ENCODE results near the gene CPSF6. TPM values are rescaled to one million over a fixed set of nuclear protein-coding genes. Genes with fewer than 3 reads are reported as not detected.
"Not testable (repeated sequence)": the region's sequence is repeated elsewhere in the genome, so short reads cannot be mapped to it uniquely, and the experiment has no call there.

The CPSF6 gene
- polyA plus RNA-seq: 10 to 100 TPM; 20.7 to 21.4 TPM

GRCh38 chr12:69239352-69239921 is at the start of gene CPSF6:
TSS of gene CPSF6 (plus strand) at chr12:69239569. CDS start at chr12:69239647, 78 bp downstream.
- Histone ChIP-seq H3K4me3 (ENCODE audit: low read depth in 1 of 2, low read length in 2 of 2) (peak within 1 kb of the TSS; percentile 89 to 95), H3K36me3 (ENCODE audit: control insufficient read depth in 2 of 2, insufficient read depth in 2 of 2, low read length in 1 of 2) (no peaks in the 10 kb centered on the region), H3K27ac (ENCODE audit: low read depth in 2 of 2, low read length in 1 of 2) (peak within 1 kb of the TSS; percentile 95 to 99), H3K27me3 (ENCODE audit: control insufficient read depth in 1 of 2, insufficient read depth in 2 of 2, low read length in 2 of 2) (no peaks in the 10 kb centered on the region), H3K4me1 (ENCODE audit: control insufficient read depth in 2 of 2, insufficient read depth in 2 of 2, low read length in 1 of 2) (peaks cover 0 to 5% of the 10 kb centered on the region in 2 donors), H3K9me3 (ENCODE audit: control insufficient read depth in 2 of 2, insufficient read depth in 1 of 2, low read depth in 1 of 2, low read length in 1 of 2) (no peaks in the 10 kb centered on the region)
- 0% methylated on average over 35 to 75 of the region's 75 CpGs for WGBS, 2 donors

- no peaks in the 10 kb centered on the region for H3K27me3 ChIP-seq (ENCODE audit: control insufficient read depth in 1 of 2, insufficient read depth in 2 of 2, low read length in 2 of 2)
- no peak overlapping the region for H3K27ac ChIP-seq (ENCODE audit: low read depth in 2 of 2, low read length in 1 of 2)
- H3K36me3 ChIP-seq (ENCODE audit: control insufficient read depth in 2 of 2, insufficient read depth in 2 of 2, low read length in 1 of 2): no peaks in the 10 kb centered on the region
- H3K4me3 ChIP-seq (ENCODE audit: low read depth in 1 of 2, low read length in 2 of 2): no peak overlapping the region
- no peaks in the 10 kb centered on the region for H3K4me1 ChIP-seq (ENCODE audit: control insufficient read depth in 2 of 2, insufficient read depth in 2 of 2, low read length in 1 of 2)
- H3K9me3 ChIP-seq (ENCODE audit: control insufficient read depth in 2 of 2, insufficient read depth in 1 of 2, low read depth in 1 of 2, low read length in 1 of 2): peaks cover 3 to 9% of the 10 kb centered on the region in 2 donors
- WGBS, 2 donors: 63 to 64% methylated on average over 4 of the region's 4 CpGs
These were observed 42.8 kb upstream of the CPSF6 start for GRCh38 chr12:69196302-69197288.

GRCh38 chr12:69199976-69200375 is 39.4 kb upstream of the CPSF6 start:
- H3K27ac ChIP-seq (ENCODE audit: low read depth in 2 of 2, low read length in 1 of 2); H3K4me3 ChIP-seq (ENCODE audit: low read depth in 1 of 2, low read length in 2 of 2); H3K4me1 ChIP-seq (ENCODE audit: control insufficient read depth in 2 of 2, insufficient read depth in 2 of 2, low read length in 1 of 2); H3K36me3 ChIP-seq (ENCODE audit: control insufficient read depth in 2 of 2, insufficient read depth in 2 of 2, low read length in 1 of 2); H3K27me3 ChIP-seq (ENCODE audit: control insufficient read depth in 1 of 2, insufficient read depth in 2 of 2, low read length in 2 of 2): not testable (repeated sequence)
- peaks cover 3 to 11% of the 10 kb centered on the region in 2 donors for H3K9me3 ChIP-seq (ENCODE audit: control insufficient read depth in 2 of 2, insufficient read depth in 1 of 2, low read depth in 1 of 2, low read length in 1 of 2)
- 98 to 100% methylated on average over 1 of the region's 1 CpG for WGBS, 2 donors

GRCh38 chr12:69204191-69204590 is 35.2 kb upstream of the CPSF6 start:
- H3K27ac ChIP-seq (ENCODE audit: low read depth in 2 of 2, low read length in 1 of 2): no peak overlapping the region
- H3K4me3 ChIP-seq (ENCODE audit: low read depth in 1 of 2, low read length in 2 of 2): no peak overlapping the region
- no peaks in the 10 kb centered on the region for H3K36me3 ChIP-seq (ENCODE audit: control insufficient read depth in 2 of 2, insufficient read depth in 2 of 2, low read length in 1 of 2)
- 85 to 86% methylated on average over 4 of the region's 4 CpGs for WGBS, 2 donors
- H3K4me1 ChIP-seq (ENCODE audit: control insufficient read depth in 2 of 2, insufficient read depth in 2 of 2, low read length in 1 of 2): no peaks in the 10 kb centered on the region
- H3K27me3 ChIP-seq (ENCODE audit: control insufficient read depth in 1 of 2, insufficient read depth in 2 of 2, low read length in 2 of 2): no peaks in the 10 kb centered on the region
- H3K9me3 ChIP-seq (ENCODE audit: control insufficient read depth in 2 of 2, insufficient read depth in 1 of 2, low read depth in 1 of 2, low read length in 1 of 2): peaks cover 0 to 7% of the 10 kb centered on the region in 2 donors

DNA sequence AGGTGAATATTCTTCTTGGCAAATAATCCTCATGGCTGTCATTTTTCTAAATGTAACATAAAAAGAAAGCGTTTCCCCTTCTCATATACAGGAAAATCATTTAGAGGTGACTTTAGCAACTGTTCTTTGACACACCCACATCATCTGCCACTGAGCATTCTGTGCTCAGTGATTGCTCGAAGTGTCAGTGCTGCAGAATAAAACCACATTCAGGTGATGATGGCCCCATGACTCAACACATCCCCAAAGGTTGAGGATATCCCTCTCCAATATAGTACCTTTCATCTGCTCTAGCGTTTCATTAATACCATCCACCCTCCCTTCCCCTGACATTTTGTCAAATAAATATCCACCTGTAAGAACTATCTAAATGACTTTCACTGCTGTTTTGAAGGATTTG is 28.7 kb upstream of the CPSF6 start:
- WGBS, 2 donors: 79 to 85% methylated on average over 3 of the region's 3 CpGs

DNA sequence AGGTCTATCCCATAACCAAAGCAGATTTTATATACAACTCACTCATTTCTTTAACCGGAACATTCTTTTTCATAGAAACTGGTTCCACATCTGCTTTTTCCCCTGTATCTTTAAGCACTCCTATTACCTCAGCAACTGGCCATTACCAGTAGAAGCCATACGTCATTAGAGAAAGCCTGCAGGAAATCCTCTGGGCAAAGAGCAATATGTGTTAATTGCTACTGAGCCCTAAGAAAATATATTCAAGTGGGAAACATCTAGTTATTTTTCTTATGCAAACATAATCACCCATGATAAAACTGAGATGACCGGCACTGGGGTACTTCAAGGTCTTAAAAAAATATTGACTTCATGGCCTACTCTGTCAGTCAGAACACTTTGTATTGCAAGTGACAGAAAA is 28.2 kb upstream of the CPSF6 start:
- WGBS, 2 donors: 60 to 80% methylated on average over 3 of the region's 3 CpGs
- no peaks in the 10 kb centered on the region for H3K9me3 ChIP-seq (ENCODE audit: control insufficient read depth in 2 of 2, insufficient read depth in 1 of 2, low read depth in 1 of 2, low read length in 1 of 2)

More for the DNA sequence above, 28.7 kb upstream of the CPSF6 start:
- H3K4me3 ChIP-seq (ENCODE audit: low read depth in 1 of 2, low read length in 2 of 2): no peak overlapping the region
- no peak overlapping the region for H3K27ac ChIP-seq (ENCODE audit: low read depth in 2 of 2, low read length in 1 of 2)
- H3K9me3 ChIP-seq (ENCODE audit: control insufficient read depth in 2 of 2, insufficient read depth in 1 of 2, low read depth in 1 of 2, low read length in 1 of 2): no peaks in the 10 kb centered on the region
- H3K36me3 ChIP-seq (ENCODE audit: control insufficient read depth in 2 of 2, insufficient read depth in 2 of 2, low read length in 1 of 2): no peaks in the 10 kb centered on the region
- H3K27me3 ChIP-seq (ENCODE audit: control insufficient read depth in 1 of 2, insufficient read depth in 2 of 2, low read length in 2 of 2): no peaks in the 10 kb centered on the region
- H3K4me1 ChIP-seq (ENCODE audit: control insufficient read depth in 2 of 2, insufficient read depth in 2 of 2, low read length in 1 of 2): no peaks in the 10 kb centered on the region

DNA sequence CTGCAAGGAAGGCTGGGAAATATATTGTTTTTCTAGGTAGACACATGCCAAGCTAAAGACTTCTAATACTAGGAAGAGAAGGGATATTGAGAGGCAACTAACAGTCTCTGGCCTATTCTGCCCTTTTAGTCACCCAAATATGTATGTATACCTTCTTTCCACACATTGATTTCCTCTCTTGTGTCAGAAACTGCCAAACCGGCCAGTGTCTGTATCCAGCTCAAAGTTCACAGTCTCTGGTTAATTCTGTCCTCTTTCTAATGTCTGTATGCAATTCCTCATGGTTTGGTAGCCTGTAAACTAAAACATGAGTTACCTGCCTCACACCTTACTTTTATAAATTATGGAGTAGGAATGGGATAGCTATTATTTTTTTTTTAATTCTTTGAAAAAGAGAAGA is 25.2 kb upstream of the CPSF6 start:
- WGBS, 2 donors: 85% methylated on average over 1 of the region's 1 CpG
- Histone ChIP-seq H3K27me3 (ENCODE audit: control insufficient read depth in 1 of 2, insufficient read depth in 2 of 2, low read length in 2 of 2) (no peaks in the 10 kb centered on the region), H3K36me3 (ENCODE audit: control insufficient read depth in 2 of 2, insufficient read depth in 2 of 2, low read length in 1 of 2) (no peaks in the 10 kb centered on the region), H3K4me1 (ENCODE audit: control insufficient read depth in 2 of 2, insufficient read depth in 2 of 2, low read length in 1 of 2) (no peaks in the 10 kb centered on the region), H3K4me3 (ENCODE audit: low read depth in 1 of 2, low read length in 2 of 2) (no peak overlapping the region), H3K27ac (ENCODE audit: low read depth in 2 of 2, low read length in 1 of 2) (no peak overlapping the region), H3K9me3 (ENCODE audit: control insufficient read depth in 2 of 2, insufficient read depth in 1 of 2, low read depth in 1 of 2, low read length in 1 of 2) (no peaks in the 10 kb centered on the region)

More for the DNA sequence above, 28.2 kb upstream of the CPSF6 start:
- H3K27me3 ChIP-seq (ENCODE audit: control insufficient read depth in 1 of 2, insufficient read depth in 2 of 2, low read length in 2 of 2): no peaks in the 10 kb centered on the region
- H3K4me1 ChIP-seq (ENCODE audit: control insufficient read depth in 2 of 2, insufficient read depth in 2 of 2, low read length in 1 of 2): no peaks in the 10 kb centered on the region
- no peak overlapping the region for H3K27ac ChIP-seq (ENCODE audit: low read depth in 2 of 2, low read length in 1 of 2)
- H3K36me3 ChIP-seq (ENCODE audit: control insufficient read depth in 2 of 2, insufficient read depth in 2 of 2, low read length in 1 of 2): no peaks in the 10 kb centered on the region
- H3K4me3 ChIP-seq (ENCODE audit: low read depth in 1 of 2, low read length in 2 of 2): no peak overlapping the region

DNA sequence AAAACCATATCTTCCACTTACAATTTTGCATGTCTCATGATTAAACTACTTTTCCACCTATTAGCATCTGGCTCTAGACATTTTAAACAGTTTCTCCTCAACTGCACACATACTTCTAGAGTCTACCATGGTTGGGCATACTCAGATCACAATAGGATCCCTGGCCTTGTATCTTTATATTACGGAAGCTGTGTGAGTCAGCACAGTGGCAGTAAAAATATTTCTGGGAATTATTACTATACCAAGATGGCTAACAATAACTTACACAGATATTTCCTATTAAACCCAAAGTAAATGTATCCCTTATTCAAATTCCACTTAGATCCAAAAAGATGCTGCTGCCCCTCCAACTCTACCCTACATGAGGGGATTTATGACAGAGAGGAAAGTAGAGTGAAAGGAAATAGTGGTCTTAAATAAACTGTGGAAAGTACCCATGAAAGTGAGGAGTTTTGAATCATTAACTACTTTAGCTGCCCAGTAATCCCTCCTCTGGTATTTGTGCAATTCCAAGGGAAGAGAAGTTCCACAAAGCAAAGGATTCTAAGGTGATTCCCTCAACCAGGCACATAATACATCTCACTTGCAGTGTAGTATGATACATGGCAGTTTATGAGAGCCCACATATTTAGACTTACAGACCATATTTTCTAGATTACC is 14.0 kb upstream of the CPSF6 start:
- H3K27ac ChIP-seq (ENCODE audit: low read depth in 2 of 2, low read length in 1 of 2): no peak overlapping the region
- no peaks in the 10 kb centered on the region for H3K36me3 ChIP-seq (ENCODE audit: control insufficient read depth in 2 of 2, insufficient read depth in 2 of 2, low read length in 1 of 2)
- WGBS, 2 donors: 95 to 97% methylated on average over 1 of the region's 1 CpG
- H3K27me3 ChIP-seq (ENCODE audit: control insufficient read depth in 1 of 2, insufficient read depth in 2 of 2, low read length in 2 of 2): no peaks in the 10 kb centered on the region
- no peaks in the 10 kb centered on the region for H3K9me3 ChIP-seq (ENCODE audit: control insufficient read depth in 2 of 2, insufficient read depth in 1 of 2, low read depth in 1 of 2, low read length in 1 of 2)
- H3K4me1 ChIP-seq (ENCODE audit: control insufficient read depth in 2 of 2, insufficient read depth in 2 of 2, low read length in 1 of 2): no peaks in the 10 kb centered on the region
- H3K4me3 ChIP-seq (ENCODE audit: low read depth in 1 of 2, low read length in 2 of 2): no peak overlapping the region

GRCh38 chr12:69231479-69231878 is 7.9 kb upstream of the CPSF6 start:
- Histone ChIP-seq H3K27ac (ENCODE audit: low read depth in 2 of 2, low read length in 1 of 2) (no peak overlapping the region), H3K4me1 (ENCODE audit: control insufficient read depth in 2 of 2, insufficient read depth in 2 of 2, low read length in 1 of 2) (no peaks in the 10 kb centered on the region), H3K36me3 (ENCODE audit: control insufficient read depth in 2 of 2, insufficient read depth in 2 of 2, low read length in 1 of 2) (no peaks in the 10 kb centered on the region), H3K27me3 (ENCODE audit: control insufficient read depth in 1 of 2, insufficient read depth in 2 of 2, low read length in 2 of 2) (no peaks in the 10 kb centered on the region), H3K4me3 (ENCODE audit: low read depth in 1 of 2, low read length in 2 of 2) (no peak overlapping the region), H3K9me3 (ENCODE audit: control insufficient read depth in 2 of 2, insufficient read depth in 1 of 2, low read depth in 1 of 2, low read length in 1 of 2) (peaks cover 2 to 3% of the 10 kb centered on the region in 2 donors)
